Measurements from ENCODE around the gene SH3PXD2B. TPM values are rescaled to one million over a fixed set of nuclear protein-coding genes. Genes with fewer than 3 reads are reported as not detected.

The SH3PXD2B gene
- total and polyA plus RNA-seq, 10 of the 15 experiments (the other 5 are each of a cell fraction or from before 2014, with no cell fraction given) = 0.05 to 1.6 (median 0.57) TPM

DNA sequence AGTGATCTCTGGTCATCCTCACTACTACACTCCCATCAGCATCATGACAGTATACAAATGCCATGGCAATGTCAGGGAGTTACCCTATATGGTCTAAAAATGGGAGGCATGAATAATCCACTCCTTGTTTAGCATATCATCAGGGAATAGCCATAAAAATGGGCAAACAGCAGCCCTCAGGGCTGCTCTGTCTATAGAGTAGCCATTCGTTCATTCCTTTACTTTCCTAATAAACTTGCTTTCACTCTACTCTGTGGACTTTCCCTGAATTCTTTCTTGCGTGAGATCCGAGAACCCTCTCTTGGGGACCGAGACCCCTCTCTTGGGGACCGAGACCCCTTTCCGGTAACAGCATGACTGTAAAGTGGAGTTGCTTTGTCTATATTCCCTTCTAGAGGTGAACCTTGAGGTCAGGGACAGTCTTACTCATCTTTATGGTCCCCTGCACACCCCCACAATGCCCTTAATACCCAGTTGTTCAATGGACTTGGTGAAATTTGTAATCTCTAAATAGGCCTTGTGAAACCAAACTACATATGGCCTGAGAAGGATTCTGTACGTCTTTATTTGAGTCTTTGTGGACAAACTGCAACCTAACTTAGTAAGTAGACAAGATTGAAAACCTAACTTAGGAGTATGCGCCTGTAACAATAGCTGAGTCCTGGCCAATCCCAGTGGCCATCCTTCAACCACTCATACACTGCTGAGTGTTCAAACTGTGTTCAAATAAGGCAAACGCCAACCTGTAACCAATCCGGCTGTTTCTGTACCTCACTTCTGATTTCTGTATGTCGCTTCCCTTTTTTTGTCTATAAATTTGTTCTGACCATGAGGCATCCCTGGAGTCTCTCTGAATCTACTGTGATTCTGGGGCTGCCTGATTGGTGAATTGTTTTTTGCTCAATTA lies 138.5 kb downstream of the SH3PXD2B start (continued):
- no peak for TF ChIP-seq BMI1 (IDR thresholded peaks at IDR 0.05; ENCODE audit: borderline replicate concordance)
- no peak for TF ChIP-seq SUZ12 (IDR thresholded peaks at IDR 0.05; ENCODE audit: unreplicated experiment)
- TF ChIP-seq SMARCA5 (IDR thresholded peaks at IDR 0.05) = no peak
- no peak for TF ChIP-seq EZH2 (IDR thresholded peaks at IDR 0.05; ENCODE audit: borderline replicate concordance, control insufficient read depth, low read depth, low read length)
- TF ChIP-seq, protein P1, sequence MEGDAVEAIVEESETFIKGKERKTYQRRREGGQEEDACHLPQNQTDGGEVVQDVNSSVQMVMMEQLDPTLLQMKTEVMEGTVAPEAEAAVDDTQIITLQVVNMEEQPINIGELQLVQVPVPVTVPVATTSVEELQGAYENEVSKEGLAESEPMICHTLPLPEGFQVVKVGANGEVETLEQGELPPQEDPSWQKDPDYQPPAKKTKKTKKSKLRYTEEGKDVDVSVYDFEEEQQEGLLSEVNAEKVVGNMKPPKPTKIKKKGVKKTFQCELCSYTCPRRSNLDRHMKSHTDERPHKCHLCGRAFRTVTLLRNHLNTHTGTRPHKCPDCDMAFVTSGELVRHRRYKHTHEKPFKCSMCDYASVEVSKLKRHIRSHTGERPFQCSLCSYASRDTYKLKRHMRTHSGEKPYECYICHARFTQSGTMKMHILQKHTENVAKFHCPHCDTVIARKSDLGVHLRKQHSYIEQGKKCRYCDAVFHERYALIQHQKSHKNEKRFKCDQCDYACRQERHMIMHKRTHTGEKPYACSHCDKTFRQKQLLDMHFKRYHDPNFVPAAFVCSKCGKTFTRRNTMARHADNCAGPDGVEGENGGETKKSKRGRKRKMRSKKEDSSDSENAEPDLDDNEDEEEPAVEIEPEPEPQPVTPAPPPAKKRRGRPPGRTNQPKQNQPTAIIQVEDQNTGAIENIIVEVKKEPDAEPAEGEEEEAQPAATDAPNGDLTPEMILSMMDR (IDR thresholded peaks at IDR 0.05 in 2 of 3, conservative IDR thresholded peaks at IDR 0.05 in 1 of 3; ENCODE audit: control insufficient read depth in 2 of 3, extremely low read depth in 1 of 3, insufficient read depth in 1 of 3, low read depth in 3 of 3, low read length in 3 of 3) = no peak
- TF ChIP-seq, protein P2, sequence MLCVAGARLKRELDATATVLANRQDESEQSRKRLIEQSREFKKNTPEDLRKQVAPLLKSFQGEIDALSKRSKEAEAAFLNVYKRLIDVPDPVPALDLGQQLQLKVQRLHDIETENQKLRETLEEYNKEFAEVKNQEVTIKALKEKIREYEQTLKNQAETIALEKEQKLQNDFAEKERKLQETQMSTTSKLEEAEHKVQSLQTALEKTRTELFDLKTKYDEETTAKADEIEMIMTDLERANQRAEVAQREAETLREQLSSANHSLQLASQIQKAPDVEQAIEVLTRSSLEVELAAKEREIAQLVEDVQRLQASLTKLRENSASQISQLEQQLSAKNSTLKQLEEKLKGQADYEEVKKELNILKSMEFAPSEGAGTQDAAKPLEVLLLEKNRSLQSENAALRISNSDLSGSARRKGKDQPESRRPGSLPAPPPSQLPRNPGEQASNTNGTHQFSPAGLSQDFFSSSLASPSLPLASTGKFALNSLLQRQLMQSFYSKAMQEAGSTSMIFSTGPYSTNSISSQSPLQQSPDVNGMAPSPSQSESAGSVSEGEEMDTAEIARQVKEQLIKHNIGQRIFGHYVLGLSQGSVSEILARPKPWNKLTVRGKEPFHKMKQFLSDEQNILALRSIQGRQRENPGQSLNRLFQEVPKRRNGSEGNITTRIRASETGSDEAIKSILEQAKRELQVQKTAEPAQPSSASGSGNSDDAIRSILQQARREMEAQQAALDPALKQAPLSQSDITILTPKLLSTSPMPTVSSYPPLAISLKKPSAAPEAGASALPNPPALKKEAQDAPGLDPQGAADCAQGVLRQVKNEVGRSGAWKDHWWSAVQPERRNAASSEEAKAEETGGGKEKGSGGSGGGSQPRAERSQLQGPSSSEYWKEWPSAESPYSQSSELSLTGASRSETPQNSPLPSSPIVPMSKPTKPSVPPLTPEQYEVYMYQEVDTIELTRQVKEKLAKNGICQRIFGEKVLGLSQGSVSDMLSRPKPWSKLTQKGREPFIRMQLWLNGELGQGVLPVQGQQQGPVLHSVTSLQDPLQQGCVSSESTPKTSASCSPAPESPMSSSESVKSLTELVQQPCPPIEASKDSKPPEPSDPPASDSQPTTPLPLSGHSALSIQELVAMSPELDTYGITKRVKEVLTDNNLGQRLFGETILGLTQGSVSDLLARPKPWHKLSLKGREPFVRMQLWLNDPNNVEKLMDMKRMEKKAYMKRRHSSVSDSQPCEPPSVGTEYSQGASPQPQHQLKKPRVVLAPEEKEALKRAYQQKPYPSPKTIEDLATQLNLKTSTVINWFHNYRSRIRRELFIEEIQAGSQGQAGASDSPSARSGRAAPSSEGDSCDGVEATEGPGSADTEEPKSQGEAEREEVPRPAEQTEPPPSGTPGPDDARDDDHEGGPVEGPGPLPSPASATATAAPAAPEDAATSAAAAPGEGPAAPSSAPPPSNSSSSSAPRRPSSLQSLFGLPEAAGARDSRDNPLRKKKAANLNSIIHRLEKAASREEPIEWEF (IDR thresholded peaks at IDR 0.05; ENCODE audit: insufficient replicate concordance, low read depth, low read length) = no peak

Data from GM12878 (cell line).